Raji (cell line): ENCODE results near the gene EPHA2.

Experiments
- POLR2A ChIP-seq: IDR thresholded peaks from 2 replicates; pipeline ENCODE4 v1.6.1; 2011; ENCODE audit warnings: low read depth, low read length, control low read depth; ENCODE audit not compliant: insufficient read depth

The EPHA2 gene

DNA sequence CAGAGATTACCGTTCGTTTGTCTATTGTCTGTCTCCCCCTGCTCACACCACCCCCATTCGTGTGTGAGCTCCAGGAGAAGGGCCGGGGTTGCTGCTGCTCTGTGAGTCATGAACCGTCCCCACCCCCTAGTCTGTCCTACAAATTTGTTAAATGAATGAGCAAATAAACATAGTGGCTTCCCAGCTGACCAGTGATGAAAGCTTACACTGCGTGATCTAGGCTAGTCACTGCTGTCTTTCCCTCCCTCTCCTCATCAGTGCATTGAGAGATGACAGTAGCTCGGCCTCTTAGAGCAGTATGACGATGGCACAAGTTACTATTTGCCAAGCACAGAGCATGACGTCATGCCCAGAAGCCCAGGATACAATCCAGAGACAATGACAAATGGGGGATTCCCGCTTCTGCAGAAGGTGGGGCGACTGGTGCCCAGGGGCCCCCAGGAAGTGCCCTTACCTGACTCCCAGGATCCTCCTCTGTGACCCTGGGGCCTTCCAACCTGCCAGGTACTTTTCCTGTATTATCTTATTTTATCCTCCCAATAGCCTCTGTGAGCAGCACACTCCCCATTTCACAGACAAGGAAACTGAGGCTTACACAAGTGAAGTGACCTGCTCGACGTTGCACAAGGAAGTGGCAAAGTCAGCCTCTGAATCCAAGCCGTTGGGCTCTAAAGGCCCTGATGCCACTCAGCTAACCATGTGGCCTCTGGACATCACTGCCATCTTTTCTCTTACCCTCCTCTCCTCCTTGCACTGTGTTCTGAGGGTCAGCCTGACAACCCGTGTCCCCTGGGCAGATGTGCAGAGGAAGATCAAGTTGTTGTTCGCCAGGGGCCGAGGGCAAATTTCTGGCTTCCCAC, 8.6 kb upstream of the EPHA2 start:
- no peak for TF ChIP-seq POLR2A

DNA sequence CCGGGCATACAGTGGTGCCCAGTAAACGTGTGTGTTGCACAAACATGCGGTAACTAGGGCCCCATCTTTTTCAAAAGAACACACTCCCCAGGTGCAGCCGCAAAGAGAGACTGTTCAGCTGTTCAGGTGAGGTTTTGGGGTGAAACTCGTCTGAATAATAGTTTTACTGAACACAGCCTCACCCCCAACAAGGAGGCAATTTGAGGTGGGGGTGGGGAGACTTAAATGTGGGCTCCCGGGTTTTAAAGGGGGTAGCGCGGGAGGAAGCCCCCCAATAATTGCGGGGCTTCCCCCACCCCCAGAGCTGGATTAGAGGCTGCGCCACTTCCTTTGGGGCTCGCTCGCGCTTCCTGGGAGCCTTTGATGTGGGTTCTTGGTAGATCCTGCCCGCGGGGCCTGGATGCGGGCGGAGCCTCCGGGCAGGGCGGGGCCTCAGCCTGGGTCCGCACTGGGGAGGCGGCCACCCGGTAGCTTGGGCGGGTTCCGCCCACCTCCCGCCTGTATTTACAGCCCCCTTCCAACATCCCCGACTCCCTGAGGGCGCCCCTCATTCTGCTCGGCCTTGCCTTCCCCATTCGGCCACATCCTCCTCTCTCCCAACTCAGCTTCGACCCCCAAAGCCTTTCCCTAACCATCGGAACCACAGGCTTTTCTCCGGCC, 6.4 kb upstream of the EPHA2 start:
- no peak for TF ChIP-seq POLR2A

DNA sequence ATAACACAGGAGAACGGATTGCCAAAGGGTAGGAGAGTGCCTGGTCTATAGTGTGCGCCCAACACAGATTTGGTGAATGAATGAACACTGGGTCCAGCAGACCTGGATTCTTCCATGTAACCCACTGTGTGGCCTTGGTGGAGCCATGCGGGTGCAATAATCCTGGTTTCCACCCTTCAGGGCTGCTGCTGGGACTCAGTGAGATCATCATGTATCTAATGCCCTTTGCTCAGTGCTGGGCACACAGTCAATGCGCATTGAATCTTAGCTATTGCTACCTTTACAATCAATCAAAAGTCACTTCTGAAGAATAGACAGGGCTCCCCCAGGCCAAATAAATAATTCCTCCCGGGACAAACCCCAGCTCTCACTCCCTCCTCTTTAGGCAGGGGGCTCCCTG, 5.8 kb upstream of the EPHA2 start:
- no peak for TF ChIP-seq POLR2A

DNA sequence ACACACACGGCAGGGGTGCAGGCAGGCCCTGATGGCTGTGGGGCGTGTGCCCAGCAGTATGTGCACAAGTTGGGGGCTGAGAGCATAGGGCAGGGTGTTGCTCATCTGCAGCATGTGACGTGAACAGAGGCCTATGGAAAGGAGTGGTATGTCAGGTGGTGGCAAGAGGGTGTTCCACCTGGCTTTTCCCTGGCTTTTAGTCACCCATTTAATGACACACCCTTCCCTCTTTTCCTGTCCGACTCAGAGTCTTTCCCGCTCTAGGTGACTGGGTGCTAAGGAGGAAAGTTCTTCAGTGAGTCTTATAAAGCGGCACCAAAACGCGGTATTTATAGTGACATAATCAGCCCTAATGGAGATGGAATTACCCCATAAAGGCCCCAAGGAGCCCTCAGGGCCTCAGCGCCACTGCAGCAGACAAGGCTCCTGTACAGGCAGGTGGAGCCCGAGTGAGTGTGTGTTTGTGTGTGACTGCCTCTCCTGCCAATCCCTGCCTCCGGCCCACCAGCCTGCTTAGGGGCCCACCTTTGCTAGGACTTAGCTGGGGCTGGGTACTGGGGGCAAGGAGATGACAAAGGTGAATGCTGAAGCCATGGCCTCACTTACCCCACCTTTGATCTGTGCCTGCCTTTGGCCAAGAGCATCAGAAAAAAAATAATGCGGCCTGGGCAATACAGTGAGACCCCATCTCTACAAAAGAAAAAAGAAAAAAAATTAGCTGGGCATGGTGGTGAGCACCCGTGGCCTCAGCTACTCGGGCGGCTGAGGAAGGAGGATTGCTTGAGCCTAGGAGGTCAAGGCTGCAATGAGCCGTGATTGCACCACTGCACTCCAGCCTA, 3.3 kb upstream of the EPHA2 start:
- TF ChIP-seq POLR2A = no peak

DNA sequence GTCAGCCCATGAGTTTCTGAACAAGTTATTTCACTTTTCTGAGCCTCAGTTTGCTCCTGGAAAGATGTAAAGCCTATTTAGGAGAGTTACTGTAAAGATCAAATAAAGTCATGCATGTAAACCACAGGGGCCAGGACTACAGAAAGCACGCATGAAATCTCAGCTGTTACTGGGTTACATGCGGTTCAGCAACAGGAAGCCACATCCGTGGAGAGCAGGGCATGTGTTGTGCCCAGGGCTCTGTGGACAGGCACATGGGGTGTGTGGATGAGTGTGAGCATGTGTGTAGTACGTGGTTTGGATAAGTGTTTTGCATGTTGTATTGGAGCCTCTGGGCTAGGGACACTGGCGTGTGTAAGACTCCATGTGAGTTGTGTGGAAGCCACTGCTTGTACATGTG, 2.2 kb upstream of the EPHA2 start:
- no peak for TF ChIP-seq POLR2A

DNA sequence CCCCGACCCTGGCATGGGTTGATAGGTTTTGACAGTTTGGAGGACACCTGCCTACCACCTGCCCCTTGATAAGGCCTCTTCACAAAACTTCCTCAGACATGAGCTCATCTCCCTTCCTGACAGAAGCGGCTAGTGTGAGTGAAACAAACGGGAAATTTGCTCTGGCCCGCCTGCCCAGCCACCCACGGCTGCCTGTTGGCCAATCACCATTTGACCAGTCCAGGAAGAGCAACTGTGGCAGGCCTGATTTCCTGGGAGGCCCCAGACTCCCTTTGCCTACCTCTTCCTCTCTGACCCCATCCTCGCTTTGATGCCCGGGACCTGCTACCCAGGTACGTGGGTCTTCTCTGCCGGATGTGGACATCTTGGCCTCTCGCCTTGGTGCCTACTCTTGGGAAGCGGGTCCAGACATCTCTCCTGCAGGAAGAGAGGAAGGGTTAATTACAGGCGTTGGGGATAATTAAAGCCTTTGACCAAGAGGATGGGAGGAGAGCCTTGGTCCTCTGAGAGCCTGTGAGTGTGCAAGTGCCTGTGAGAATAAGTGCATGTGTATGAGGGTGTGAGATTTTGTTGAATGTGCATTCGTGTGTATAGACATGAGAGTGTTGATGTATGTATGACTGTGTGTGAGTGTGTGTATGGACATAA, 1.1 kb upstream of the EPHA2 start:
- TF ChIP-seq POLR2A = no peak

DNA sequence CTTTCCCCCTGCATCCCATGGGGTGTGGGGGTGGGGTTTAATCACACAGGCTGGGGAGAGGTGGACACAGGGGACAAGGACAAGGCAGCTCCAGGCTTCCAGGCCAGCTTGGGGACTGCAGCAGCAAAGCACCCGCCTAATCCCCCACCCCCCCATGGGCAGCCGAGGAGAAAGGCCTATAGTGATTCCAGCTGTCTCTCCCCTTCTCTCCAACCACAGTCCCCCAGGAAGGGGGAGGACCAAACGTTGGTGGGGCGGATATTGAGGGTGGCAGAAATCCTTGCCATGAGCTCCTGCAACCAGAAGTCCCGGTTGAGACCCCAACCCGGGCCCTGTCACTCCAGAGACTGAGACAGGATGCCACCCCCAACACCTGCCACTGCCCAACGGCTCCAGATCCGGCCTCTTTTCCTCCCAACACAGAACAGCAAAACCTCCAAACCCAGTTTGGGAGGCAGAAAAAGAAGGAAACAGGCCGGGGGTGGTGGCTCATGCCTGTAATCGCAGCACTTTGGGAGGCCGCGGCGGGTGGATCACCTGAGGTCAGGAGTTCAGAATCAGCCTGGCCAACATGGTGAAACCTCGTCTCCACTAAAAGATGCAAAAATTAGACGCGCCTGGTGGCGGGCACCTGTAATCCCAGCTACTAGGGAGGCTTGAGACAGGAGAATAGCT, 1.7 kb downstream of the EPHA2 start:
- TF ChIP-seq POLR2A = no peak

DNA sequence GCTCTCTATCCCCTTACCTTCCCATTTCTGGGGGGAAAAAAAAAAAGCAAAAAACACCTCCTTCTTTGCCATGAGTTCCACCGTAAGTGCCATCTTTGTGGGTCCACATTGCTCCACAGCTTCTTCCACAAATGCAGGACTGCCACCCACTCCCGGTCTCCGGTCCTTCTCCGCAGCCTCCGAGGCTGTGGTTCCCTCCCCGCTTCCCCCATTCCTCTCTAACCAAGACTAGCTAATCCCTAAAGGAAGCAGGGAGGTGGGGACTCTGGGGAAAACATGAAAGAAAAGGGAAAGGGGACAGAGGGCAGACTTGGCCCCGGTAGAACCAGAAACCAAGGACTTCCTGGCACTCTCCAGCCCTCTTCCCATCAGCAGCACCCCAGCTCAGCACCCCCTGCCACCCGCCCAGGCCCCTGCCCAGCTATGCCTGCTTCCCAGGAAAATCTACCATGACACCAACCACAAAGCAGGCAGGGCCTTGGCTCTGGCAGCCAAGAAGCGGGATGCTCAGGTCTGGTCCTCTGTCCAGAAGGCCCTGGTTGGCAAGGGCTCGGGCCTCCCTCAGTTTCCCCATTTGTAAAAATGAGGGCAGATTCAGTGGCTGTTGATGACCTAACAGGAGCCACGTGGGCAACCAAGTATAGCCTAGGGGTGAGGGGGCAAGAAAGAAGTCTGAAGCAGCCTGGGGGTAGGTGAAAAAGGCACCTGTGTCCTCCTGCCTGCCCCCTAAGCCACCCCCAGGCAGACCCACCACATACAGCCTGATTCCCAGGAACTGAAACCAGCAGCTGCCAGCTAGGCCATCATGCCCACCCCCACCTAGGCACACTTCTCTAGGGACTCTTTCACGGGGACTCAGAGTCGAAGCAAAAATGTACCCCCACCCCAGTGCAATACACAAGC, 2.5 kb downstream of the EPHA2 start:
- no peak for TF ChIP-seq POLR2A

DNA sequence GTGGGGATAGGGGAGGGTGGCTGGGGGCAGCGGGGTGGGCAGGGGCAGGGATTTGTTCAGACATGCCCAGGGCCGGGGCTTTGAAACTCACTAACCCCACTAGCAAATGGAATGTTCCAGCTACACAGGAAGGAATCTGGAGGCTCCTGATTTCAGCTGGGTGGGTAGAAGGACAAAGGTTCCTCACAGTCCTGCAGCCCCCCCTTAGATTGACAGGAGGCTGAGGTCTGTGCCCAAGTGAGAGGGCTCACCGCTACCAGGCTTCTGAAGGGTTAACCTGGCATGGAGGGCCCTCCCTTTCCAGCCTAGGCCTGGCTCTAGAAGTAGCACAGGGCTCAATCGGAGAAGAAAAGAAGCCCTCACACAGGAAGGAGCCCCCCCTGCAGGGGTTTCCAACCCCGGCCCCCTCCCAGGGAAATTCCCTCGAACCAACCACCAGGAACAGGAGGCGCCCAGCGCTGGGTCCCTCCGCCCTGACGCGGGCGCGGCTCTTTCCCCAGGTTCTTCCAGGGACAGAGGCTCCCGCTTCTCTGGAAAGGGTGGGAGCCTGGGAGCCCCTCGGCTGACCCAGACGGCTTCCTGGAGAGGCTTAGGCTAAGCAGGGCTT, 3.3 kb downstream of the EPHA2 start:
- TF ChIP-seq POLR2A = no peak

DNA sequence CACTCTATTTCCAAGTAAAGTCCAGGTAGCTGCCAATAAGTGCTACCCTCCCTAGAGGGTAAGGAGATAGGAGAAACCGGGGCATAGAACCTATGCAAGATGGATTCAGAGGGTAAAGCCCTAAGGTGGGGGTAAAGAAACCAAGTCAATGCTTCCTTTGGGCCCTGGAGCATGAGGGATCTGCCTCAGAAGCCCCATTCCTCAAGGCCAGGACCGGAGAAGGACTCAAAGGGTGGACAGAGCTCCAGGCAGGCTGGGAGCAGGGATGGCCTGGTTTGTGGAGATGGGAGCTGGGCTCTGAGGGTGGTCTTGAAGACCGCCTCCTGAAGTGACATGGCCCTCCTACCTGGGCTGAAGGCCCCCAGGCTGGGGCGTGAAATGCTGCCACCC, 3.9 kb downstream of the EPHA2 start:
- no peak for TF ChIP-seq POLR2A

DNA sequence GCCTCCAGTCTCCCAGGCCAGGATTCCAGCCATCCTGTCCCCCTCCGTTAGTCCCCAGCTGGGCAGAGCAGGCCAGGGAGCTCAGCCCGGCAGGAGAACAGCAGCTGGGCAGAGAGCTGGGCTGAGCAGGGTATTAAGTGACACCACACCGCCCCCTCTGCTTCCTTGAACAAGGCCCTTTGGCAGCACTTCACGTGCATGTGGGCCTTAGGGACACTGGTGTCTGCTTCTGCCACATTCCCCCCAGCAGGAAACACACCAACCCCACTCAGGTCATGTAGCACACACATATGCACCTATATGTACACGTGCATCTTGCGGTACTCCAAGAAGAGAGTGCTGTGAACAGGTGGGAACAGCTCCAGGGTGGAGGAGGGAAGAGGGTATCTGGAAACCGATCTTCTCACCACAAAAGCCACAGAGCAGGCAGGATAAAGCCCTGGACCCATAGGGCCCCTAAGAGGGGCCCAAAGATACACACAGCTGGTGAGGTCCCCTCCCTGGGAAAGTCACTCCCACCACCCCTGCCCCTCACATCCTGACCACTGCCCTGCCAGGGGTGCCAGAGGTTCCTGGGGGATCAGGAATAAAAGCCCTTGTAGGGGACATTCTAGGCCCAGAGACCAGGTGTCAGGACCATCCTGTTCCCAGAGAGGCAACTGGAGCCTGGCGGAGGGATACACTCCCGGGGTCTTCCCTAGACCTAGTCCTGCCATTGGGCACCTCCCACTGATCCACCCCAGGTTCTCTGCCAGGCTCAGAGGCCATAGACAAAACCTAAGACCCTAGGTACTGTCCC, 4.5 kb downstream of the EPHA2 start:
- no peak for TF ChIP-seq POLR2A

DNA sequence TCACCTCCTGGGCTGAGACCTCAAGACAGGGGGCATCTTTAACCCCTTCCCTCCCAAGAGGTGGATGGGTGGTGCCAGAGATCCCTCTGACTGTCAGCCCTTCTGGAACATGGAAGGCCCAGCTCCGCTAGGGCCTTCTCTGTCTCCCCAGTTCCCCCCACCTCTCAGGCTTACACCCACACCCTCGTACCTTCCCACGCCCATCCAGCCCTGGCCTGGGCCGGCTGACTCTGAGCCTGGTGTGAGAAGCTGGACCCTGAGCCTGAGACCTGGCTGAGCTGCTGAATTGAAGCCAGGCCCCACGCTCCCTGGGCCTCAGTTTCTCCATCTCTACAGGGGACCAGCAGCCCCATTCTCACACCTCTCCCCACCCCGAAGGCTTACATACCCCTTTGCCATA, 5.4 kb downstream of the EPHA2 start:
- TF ChIP-seq POLR2A = no peak

DNA sequence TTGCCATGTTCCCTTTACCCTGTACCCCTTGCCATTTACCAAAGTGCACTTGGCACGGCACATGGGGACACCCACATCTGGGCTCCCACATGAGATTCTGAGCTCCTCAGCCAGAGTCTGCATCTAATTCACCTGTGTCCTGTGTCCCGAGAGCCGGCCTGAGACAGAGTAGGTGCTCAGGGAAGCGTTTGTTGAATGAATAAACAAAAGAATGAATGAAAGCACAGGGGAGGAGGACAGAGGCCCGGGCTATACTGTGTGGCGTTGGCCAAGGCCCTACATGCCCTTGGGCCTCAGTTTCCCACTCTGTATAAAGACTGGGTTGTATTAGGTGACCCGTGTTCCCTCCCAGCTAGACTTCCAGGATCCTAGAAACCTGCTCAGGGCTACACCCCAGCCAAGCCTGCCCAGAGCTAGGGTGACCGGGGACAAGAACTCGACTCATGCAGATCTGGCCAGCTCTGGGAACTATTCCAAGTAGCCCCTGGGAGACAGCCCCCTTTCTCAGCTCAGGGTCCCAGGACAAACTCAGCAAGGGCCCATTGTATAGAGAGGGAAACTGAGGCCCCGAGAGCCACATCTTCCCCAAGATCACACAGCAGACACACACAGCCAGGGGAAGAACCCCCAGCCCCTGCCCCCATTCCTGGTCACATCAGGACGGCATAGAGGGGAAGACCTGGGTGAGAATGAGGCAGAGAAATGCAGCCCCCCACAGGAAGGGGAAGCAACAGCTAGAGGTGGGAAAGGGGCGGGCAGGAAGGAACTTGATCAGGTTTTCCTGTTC, 6.0 kb downstream of the EPHA2 start:
- TF ChIP-seq POLR2A = no peak
